GM06990 (cell line): ENCODE results near the gene TPPP.
"Not testable (repeated sequence)": the region's sequence is repeated elsewhere in the genome, so short reads cannot be mapped to it uniquely, and the experiment has no call there.

Experiments used
- DNase-seq: peaks from one replicate; pipeline ENCODE4 v3.0.0-alpha.2; 2011; ENCODE audit not compliant: insufficient read length; ENCODE audit errors: extremely low read depth
- H3K27me3 ChIP-seq: replicated peaks from 2 replicates; pipeline ENCODE4 v1.6.0; 2011; ENCODE audit warnings: low read length; ENCODE audit not compliant: control insufficient read depth, insufficient read depth
- H3K36me3 ChIP-seq: 2 replicates; pipeline ENCODE4 v1.5.1; 2011; ENCODE audit warnings: low read length; ENCODE audit not compliant: control insufficient read depth, insufficient read depth
- H3K4me3 ChIP-seq: replicated peaks from 2 replicates; pipeline ENCODE4 v1.5.1; 2011; ENCODE audit warnings: low read depth, mild to moderate bottlenecking, control low read depth, low read length
- CTCF ChIP-seq: IDR thresholded peaks from 2 replicates; pipeline ENCODE4 v1.5.1; 2011; ENCODE audit warnings: low read length, control low read depth, mild to moderate bottlenecking, inconsistent platforms; ENCODE audit not compliant: insufficient read depth, poor library complexity, severe bottlenecking

TPPP gene

GRCh38 chr5:637581-638450 is 55.3 kb downstream of the TPPP start:
- H3K27me3 ChIP-seq, result no peaks in the 10 kb centered on the region
- no peak for TF ChIP-seq CTCF
- H3K36me3 ChIP-seq, result peaks cover 30% of the 10 kb centered on the region
- H3K4me3 ChIP-seq, result no peak overlapping the region
- DNase-seq, result no peak

- H3K4me3 ChIP-seq, result no peak overlapping the region
- H3K27me3 ChIP-seq, result no peaks in the 10 kb centered on the region
- peaks cover 28% of the 10 kb centered on the region for H3K36me3 ChIP-seq
- no peak for TF ChIP-seq CTCF
- no peak for DNase-seq
Observed at GRCh38 chr5:636951-637350, 56.2 kb downstream of the TPPP start.

- DNase-seq, result no peak
- Histone ChIP-seq H3K27me3 (no peaks in the 10 kb centered on the region), H3K36me3 (peaks cover 24% of the 10 kb centered on the region), H3K4me3 (no peak overlapping the region)
- no peak for TF ChIP-seq CTCF
Observed at GRCh38 chr5:635306-636055, 57.7 kb downstream of the TPPP start.

- no peak for DNase-seq
- no peak for TF ChIP-seq CTCF
- H3K4me3 ChIP-seq, result no peak overlapping the region
- H3K27me3 ChIP-seq, result no peaks in the 10 kb centered on the region
- peaks cover 20% of the 10 kb centered on the region for H3K36me3 ChIP-seq
Observed at GRCh38 chr5:634191-634590, 59.0 kb downstream of the TPPP start.

GRCh38 chr5:633501-633955 is 59.6 kb downstream of the TPPP start:
- peaks cover 18% of the 10 kb centered on the region for H3K36me3 ChIP-seq
- no peak overlapping the region for H3K4me3 ChIP-seq
- no peak for DNase-seq
- H3K27me3 ChIP-seq, result no peaks in the 10 kb centered on the region
- no peak for TF ChIP-seq CTCF

GRCh38 chr5:628351-629205 is 64.6 kb downstream of the TPPP start:
- not testable (repeated sequence) for H3K36me3 ChIP-seq, DNase-seq, H3K4me3 ChIP-seq

More at GRCh38 chr5:628351-629205, 64.6 kb downstream of the TPPP start:
- not testable (repeated sequence) for H3K27me3 ChIP-seq
